Glutamatergic neuron (in vitro differentiated cells): ENCODE measurements around the gene AGAP3. TPM values are rescaled to one million over a fixed set of nuclear protein-coding genes. Genes with fewer than 3 reads are reported as not detected.

Source experiments
- DNase-seq: peaks from one replicate; pipeline ENCODE4 v3.0.0; 2022
- H3K27ac Mint-ChIP-seq: one replicate; pipeline ENCODE4 v1.8.0; 2020; ENCODE audit warnings: mild to moderate bottlenecking, mixed read lengths, inconsistent platforms; ENCODE audit not compliant: unreplicated experiment
- H3K27me3 Mint-ChIP-seq: one replicate; pipeline ENCODE4 v1.8.0; 2020; ENCODE audit warnings: mild to moderate bottlenecking, moderate library complexity, mixed read lengths, inconsistent platforms; ENCODE audit not compliant: unreplicated experiment
- H3K36me3 Mint-ChIP-seq: one replicate; pipeline ENCODE4 v1.8.0; 2020; ENCODE audit warnings: mild to moderate bottlenecking, mixed read lengths, inconsistent platforms; ENCODE audit not compliant: unreplicated experiment
- H3K4me1 Mint-ChIP-seq: one replicate; pipeline ENCODE4 v1.8.0; 2020; ENCODE audit warnings: mild to moderate bottlenecking, low read depth, mixed read lengths, inconsistent platforms; ENCODE audit not compliant: unreplicated experiment
- H3K4me3 Mint-ChIP-seq: one replicate; pipeline ENCODE4 v1.8.0; 2020; ENCODE audit warnings: mild to moderate bottlenecking, mixed read lengths, inconsistent platforms; ENCODE audit not compliant: unreplicated experiment
- H3K9me3 Mint-ChIP-seq: one replicate; pipeline ENCODE4 v1.8.0; 2020; ENCODE audit warnings: mild to moderate bottlenecking, moderate library complexity, mixed read lengths, inconsistent platforms; ENCODE audit not compliant: unreplicated experiment
- total RNA-seq: library from RNA; stranded (reverse); fragmentation: NEBNext Ultra II Directional; extraction: Animal tissue kit (Norgen Biotek cat#: 25700); gene quantifications from one replicate; pipeline ENCODE4 v1.2.1, GENCODE V29; 2021; ENCODE audit not compliant: unreplicated experiment
- TF ChIP-seq, protein P1 (sequence below): fragments of 200-600 bp; sonication (generic); IDR thresholded peaks from one replicate; pipeline ENCODE4 v1.5.0; 2021; ENCODE audit not compliant: partially characterized antibody, unreplicated experiment

AGAP3 gene
- total RNA-seq, 1 donor from 2014 or later: 406 TPM

DNA sequence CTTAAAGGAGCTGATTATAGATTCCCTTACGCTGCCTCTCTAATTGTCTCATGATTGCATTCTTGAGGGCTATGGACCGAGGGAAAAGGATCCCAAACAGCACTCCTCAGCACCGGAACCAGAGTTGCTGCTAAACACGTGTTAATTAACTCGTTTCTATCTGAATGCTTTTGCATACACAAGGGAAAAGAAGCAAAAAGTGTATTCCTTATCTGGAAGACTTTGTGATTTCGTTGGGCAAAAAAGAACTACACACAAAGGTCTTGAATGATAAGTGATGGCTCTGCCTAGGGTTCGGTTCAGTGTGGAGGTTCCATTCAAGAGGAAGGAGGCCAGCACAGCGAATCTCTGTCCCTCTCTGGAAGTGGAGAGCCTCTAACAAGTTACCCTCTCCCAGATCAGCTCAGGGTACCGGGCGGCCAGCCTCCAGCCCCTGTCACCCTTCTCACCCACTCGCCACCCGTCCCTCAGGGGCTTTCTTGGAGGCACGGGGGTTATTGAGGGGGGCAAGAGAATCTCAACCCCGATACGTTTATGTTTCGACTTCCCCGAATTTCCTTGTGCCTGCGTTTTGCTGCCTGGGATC is 27.4 kb upstream of the AGAP3 start:
- Mint-ChIP-seq H3K9me3 (peaks cover 9% of the 10 kb centered on the region), H3K4me1 (peaks cover 21% of the 10 kb centered on the region), H3K27ac (peak overlapping the region; percentile 99), H3K36me3 (no peaks in the 10 kb centered on the region), H3K4me3 (peak overlapping the region; percentile 99), H3K27me3 (peaks cover 22% of the 10 kb centered on the region)
- TF ChIP-seq, protein P1, sequence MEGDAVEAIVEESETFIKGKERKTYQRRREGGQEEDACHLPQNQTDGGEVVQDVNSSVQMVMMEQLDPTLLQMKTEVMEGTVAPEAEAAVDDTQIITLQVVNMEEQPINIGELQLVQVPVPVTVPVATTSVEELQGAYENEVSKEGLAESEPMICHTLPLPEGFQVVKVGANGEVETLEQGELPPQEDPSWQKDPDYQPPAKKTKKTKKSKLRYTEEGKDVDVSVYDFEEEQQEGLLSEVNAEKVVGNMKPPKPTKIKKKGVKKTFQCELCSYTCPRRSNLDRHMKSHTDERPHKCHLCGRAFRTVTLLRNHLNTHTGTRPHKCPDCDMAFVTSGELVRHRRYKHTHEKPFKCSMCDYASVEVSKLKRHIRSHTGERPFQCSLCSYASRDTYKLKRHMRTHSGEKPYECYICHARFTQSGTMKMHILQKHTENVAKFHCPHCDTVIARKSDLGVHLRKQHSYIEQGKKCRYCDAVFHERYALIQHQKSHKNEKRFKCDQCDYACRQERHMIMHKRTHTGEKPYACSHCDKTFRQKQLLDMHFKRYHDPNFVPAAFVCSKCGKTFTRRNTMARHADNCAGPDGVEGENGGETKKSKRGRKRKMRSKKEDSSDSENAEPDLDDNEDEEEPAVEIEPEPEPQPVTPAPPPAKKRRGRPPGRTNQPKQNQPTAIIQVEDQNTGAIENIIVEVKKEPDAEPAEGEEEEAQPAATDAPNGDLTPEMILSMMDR: no peak
- DNase-seq: no peak

DNA sequence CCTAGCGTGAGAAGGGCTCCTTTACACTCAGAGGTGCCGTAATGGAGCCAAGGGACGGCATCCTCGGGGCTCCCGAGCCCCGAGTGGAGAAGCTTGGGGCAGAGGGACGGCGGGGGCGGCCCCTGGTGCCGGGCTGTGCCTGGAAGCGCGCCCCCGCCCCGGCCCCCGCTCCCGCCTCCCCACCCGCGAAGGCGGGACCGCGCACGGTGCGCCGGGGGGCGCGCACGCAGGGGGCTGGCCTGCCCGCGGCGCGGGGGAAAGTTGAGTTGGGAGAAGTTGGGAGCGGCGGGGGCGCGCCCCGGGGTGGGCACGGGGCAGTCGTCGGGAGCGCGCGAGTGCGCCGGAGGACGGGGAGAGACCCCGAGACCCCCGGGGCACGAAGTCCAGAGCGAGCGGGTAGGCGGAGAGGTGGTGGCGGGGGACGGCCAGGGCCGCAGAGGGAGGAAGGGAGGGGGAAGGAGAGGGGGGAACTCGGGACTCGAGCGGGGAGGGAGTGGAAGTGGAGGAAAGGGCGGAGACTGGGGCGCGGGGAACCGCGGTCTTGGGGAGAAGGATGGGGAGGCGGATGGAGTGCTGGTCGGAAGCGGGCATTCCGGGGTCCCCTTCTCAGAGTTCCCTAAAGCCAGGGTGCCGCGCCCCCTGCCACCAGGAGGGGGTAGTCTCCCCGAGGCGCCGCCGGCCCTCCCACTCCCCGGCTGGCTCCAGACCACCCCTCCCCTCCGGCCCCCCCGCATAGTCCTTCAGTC is 26.7 kb upstream of the AGAP3 start, which contains the start of gene SLC4A2:
SLC4A2 (plus strand) TSS at position 223 of the 746 bp plus-strand sequence. CDS start 2,399 bp downstream, outside the sequence.
- Mint-ChIP-seq H3K9me3 (peaks cover 9% of the 10 kb centered on the region), H3K4me1 (peaks cover 21% of the 10 kb centered on the region), H3K27ac (peak within 1 kb of the TSS; percentile 99), H3K27me3 (peaks cover 22% of the 10 kb centered on the region), H3K36me3 (no peaks in the 10 kb centered on the region), H3K4me3 (peak within 1 kb of the TSS; percentile 99)
- peak; percentile 65 for DNase-seq
- TF ChIP-seq, protein P1: peak; percentile 77

DNA sequence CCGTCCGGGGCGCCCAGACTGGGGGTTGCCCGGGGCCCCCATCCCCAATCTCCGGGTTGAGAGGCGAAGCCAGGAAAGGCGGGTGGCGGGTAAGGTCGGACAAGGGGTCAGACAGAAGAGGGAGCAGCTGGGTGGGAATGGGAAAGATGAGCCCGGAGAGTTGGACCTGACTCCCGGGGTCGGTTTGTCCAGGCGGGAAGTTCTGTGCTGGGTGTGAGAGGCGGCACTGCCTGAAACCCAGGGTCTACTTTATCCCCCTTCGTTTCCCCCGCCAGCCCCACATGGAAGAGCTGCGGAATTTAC is 26.2 kb upstream of the AGAP3 start:
- TF ChIP-seq, protein P1: peak; percentile 45
- H3K4me1 Mint-ChIP-seq: peaks cover 21% of the 10 kb centered on the region
- H3K27me3 Mint-ChIP-seq: peaks cover 19% of the 10 kb centered on the region
- peaks cover 9% of the 10 kb centered on the region for H3K9me3 Mint-ChIP-seq
- peak overlapping the region; percentile 78 for H3K27ac Mint-ChIP-seq
- no peak for DNase-seq
- H3K4me3 Mint-ChIP-seq: peak overlapping the region; percentile 83
- no peaks in the 10 kb centered on the region for H3K36me3 Mint-ChIP-seq

DNA sequence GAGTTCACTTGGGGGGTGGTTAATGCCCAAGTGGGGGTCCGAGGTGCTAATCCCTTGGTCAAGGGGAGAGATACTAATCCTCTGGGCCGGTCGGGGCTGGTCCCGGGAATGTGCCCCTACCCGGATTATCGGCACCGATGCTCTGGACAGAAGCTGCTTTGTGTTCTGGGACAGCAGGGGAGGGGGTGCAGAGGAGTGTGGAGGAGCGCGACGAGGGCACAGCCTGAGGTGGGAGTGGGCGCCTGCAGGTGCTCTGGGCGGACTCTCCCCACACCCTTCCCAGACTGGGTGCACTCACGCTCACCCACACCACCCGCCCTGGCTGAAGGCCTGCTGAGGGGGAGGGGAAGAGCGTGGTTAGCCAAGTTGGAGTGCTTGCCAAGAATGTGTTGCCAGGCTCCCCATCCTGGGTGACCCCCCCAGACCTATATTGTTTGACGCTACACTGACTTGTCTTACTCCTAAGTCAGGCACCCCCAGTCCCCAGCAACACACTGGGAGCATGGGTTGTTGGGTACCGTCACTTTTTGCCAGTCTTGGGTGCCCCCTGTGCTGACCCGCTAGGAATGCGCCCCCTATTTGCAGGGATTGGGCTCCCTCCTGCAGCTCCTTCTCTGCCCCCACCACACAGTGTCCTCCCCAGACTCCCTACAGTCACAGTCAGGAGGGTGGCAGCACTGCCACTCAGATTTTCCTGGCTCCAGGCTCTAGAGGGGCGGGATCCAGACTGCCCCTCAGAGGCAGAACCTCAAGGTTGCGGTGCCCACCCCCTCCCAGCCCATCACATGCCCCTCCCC is 25.7 kb upstream of the AGAP3 start:
- Mint-ChIP-seq H3K4me3 (peak overlapping the region; percentile 83), H3K27ac (peak overlapping the region; percentile 78), H3K9me3 (peaks cover 9% of the 10 kb centered on the region), H3K27me3 (peaks cover 19% of the 10 kb centered on the region), H3K4me1 (peaks cover 21% of the 10 kb centered on the region), H3K36me3 (no peaks in the 10 kb centered on the region)
- no peak for DNase-seq
- TF ChIP-seq, protein P1: no peak
